MM.1S (cell line): ENCODE data around the gene TUBGCP6.

Experiments
- DNase-seq: peaks from one replicate; pipeline ENCODE4 v3.0.0-alpha.2; 2015
- H2AFZ ChIP-seq: fragments of 300-600 bp; sonication (generic); 2 replicates; pipeline ENCODE4 v1.6.0; 2016; ENCODE audit warnings: antibody characterized with exemption, low read length
- H3F3A ChIP-seq: fragments of 300-600 bp; sonication (generic); 2 replicates; pipeline ENCODE4 v1.6.1; 2016; ENCODE audit warnings: mild to moderate bottlenecking, antibody characterized with exemption, low read length, moderate library complexity, mixed read lengths; ENCODE audit not compliant: insufficient read depth
- H3K27ac ChIP-seq: fragments of 300-600 bp; sonication (generic); 2 replicates; pipeline ENCODE4 v1.5.1; 2016; ENCODE audit warnings: mild to moderate bottlenecking, low read length
- H3K27me3 ChIP-seq: fragments of 300-600 bp; sonication (generic); replicated peaks from 2 replicates; pipeline ENCODE4 v1.6.0; 2016; ENCODE audit warnings: low read length; ENCODE audit not compliant: insufficient read depth
- H3K36me3 ChIP-seq: fragments of 300-600 bp; sonication (generic); replicated peaks from 2 replicates; pipeline ENCODE4 v1.6.1; 2016; ENCODE audit warnings: mild to moderate bottlenecking, low read length, mixed read lengths; ENCODE audit not compliant: insufficient read depth
- H3K4me1 ChIP-seq: fragments of 300-600 bp; sonication (generic); 2 replicates; pipeline ENCODE4 v1.6.1; 2016; ENCODE audit warnings: low read length, mixed read lengths
- H3K4me2 ChIP-seq: fragments of 300-600 bp; sonication (generic); 2 replicates; pipeline ENCODE4 v1.6.0; 2016; ENCODE audit warnings: low read depth, low read length
- H3K4me3 ChIP-seq: fragments of 300-600 bp; sonication (generic); 2 replicates; pipeline ENCODE4 v1.5.1; 2016; ENCODE audit warnings: low read length, mixed read lengths
- H3K79me2 ChIP-seq: fragments of 300-600 bp; sonication (generic); 2 replicates; pipeline ENCODE4 v1.6.1; 2016; ENCODE audit warnings: mixed run types, low read length, mixed read lengths
- H3K9ac ChIP-seq: fragments of 300-600 bp; sonication (generic); 2 replicates; pipeline ENCODE4 v1.6.1; 2016; ENCODE audit warnings: low read length, mixed read lengths
- H3K9me2 ChIP-seq: fragments of 300-600 bp; sonication (generic); replicated peaks from 2 replicates; pipeline ENCODE4 v1.6.1; 2016; ENCODE audit warnings: mild to moderate bottlenecking, low read length, mixed read lengths; ENCODE audit not compliant: insufficient read depth
- H3K9me3 ChIP-seq: fragments of 300-600 bp; sonication (generic); replicated peaks from 2 replicates; pipeline ENCODE4 v1.6.1; 2016; ENCODE audit warnings: mild to moderate bottlenecking, low read length, mixed read lengths; ENCODE audit not compliant: insufficient read depth
- H4K20me1 ChIP-seq: fragments of 300-600 bp; sonication (generic); 2 replicates; pipeline ENCODE4 v1.6.1; 2016; ENCODE audit warnings: mild to moderate bottlenecking, low read length, moderate library complexity, mixed read lengths; ENCODE audit not compliant: insufficient read depth
- CTCF ChIP-seq: fragments of 300-600 bp; sonication (generic); IDR thresholded peaks from 2 replicates; pipeline ENCODE4 v1.5.1; 2016; ENCODE audit warnings: antibody characterized with exemption, low read length, mixed read lengths
- EZH2 ChIP-seq: fragments of 300-600 bp; sonication (generic); optimal IDR thresholded peaks from 2 replicates; pipeline ENCODE3; 2017; ENCODE audit warnings: low read depth, mild to moderate bottlenecking, antibody characterized with exemption, low read length, mixed read lengths
- EZH2phosphoT487 ChIP-seq: fragments of 300-600 bp; sonication (generic); IDR thresholded peaks from 2 replicates; pipeline ENCODE4 v1.6.1; 2018; ENCODE audit warnings: antibody characterized with exemption, low read length

TUBGCP6 gene

GRCh38 chr22:50293441-50294318, 48.9 kb upstream of the TUBGCP6 start:
- Histone ChIP-seq H3K36me3 (no peaks in the 10 kb centered on the region), H3K9me2 (no peaks in the 10 kb centered on the region), H2AFZ (no peak overlapping the region), H3K4me1 (no peaks in the 10 kb centered on the region), H3K27me3 (no peaks in the 10 kb centered on the region), H3K27ac (no peak overlapping the region), H3K4me3 (no peak overlapping the region), H3K4me2 (no peak overlapping the region), H3K79me2 (peaks cover 13% of the 10 kb centered on the region; the same call in 1 of the 2 replicates), H4K20me1 (no peaks in the 10 kb centered on the region), H3K9me3 (no peaks in the 10 kb centered on the region), H3K9ac (no peak overlapping the region), H3F3A (no peaks in the 10 kb centered on the region)
- DNase-seq = no peak
- TF ChIP-seq EZH2 (no peak), CTCF (no peak), EZH2phosphoT487 (no peak)

- TF ChIP-seq CTCF = no peak
Measured at GRCh38 chr22:50292643-50293440, 48.0 kb upstream of the TUBGCP6 start.

GRCh38 chr22:50289942-50290630, 45.3 kb upstream of the TUBGCP6 start:
- Histone ChIP-seq H3F3A (no peaks in the 10 kb centered on the region), H3K27me3 (no peaks in the 10 kb centered on the region), H3K4me3 (no peak overlapping the region), H3K4me1 (no peaks in the 10 kb centered on the region), H3K9me2 (no peaks in the 10 kb centered on the region), H2AFZ (no peak overlapping the region), H3K4me2 (no peak overlapping the region), H3K9me3 (no peaks in the 10 kb centered on the region), H3K79me2 (peaks cover 5% of the 10 kb centered on the region; the same call in 1 of the 2 replicates), H3K9ac (no peak overlapping the region), H3K27ac (no peak overlapping the region), H4K20me1 (no peaks in the 10 kb centered on the region), H3K36me3 (no peaks in the 10 kb centered on the region)
- no peak for DNase-seq
- no peak for TF ChIP-seq EZH2phosphoT487
- TF ChIP-seq EZH2 = no peak
- TF ChIP-seq CTCF = no peak

More at GRCh38 chr22:50292643-50293440, 48.0 kb upstream of the TUBGCP6 start:
- Histone ChIP-seq H3K27me3 (no peaks in the 10 kb centered on the region), H3K9me2 (no peaks in the 10 kb centered on the region), H3K9ac (no peak overlapping the region), H3K36me3 (no peaks in the 10 kb centered on the region), H3K4me3 (no peak overlapping the region), H3K4me1 (no peaks in the 10 kb centered on the region), H3F3A (no peaks in the 10 kb centered on the region), H3K4me2 (no peak overlapping the region), H3K9me3 (no peaks in the 10 kb centered on the region), H3K27ac (no peak overlapping the region), H3K79me2 (peaks cover 12% of the 10 kb centered on the region; the same call in 1 of the 2 replicates), H2AFZ (no peak overlapping the region), H4K20me1 (no peaks in the 10 kb centered on the region)
- DNase-seq = no peak
